Measurements from ENCODE around the gene MGMT.

- TF ChIP-seq CTCF (IDR thresholded peaks at IDR 0.05; ENCODE audit: insufficient read depth, low read length), result no peak
- no peak for TF ChIP-seq POLR2AphosphoS5 (IDR thresholded peaks at IDR 0.05; ENCODE audit: low read depth)
- no peak for TF ChIP-seq REST (IDR thresholded peaks at IDR 0.05; ENCODE audit: insufficient replicate concordance, low read depth)
Measured at GRCh38 chr10:129542589-129542988, 75.5 kb downstream of the MGMT start.
